Neural cell (in vitro differentiated cells): Measurements from ENCODE around the gene CCDC40. TPM values are rescaled to one million over a fixed set of nuclear protein-coding genes. Genes with fewer than 3 reads are reported as not detected.

Experiments
- H2AFZ ChIP-seq: fragments of 200-600, 300-800 bp; sonication (generic), shearing (Covaris generic); 2 replicates; pipeline ENCODE4 v1.6.0; 2014; ENCODE audit warnings: low read depth, mild to moderate bottlenecking, antibody characterized with exemption, low read length, moderate library complexity
- H3F3A ChIP-seq: fragments of 200-600 bp; shearing (Covaris generic); 2 replicates; pipeline ENCODE4 v1.6.1; 2016; ENCODE audit warnings: mild to moderate bottlenecking, moderate library complexity, mixed read lengths, antibody characterized with exemption, low read length; ENCODE audit not compliant: insufficient read depth, poor library complexity, severe bottlenecking
- H3K27ac ChIP-seq: fragments of 200-600, 300-800 bp; sonication (generic), shearing (Covaris generic); 2 replicates; pipeline ENCODE4 v1.5.1; 2014; ENCODE audit warnings: mild to moderate bottlenecking, low read length, moderate library complexity
- H3K27me3 ChIP-seq: fragments of 300-800, 200-600 bp; sonication (generic), shearing (Covaris generic); 2 replicates; pipeline ENCODE4 v1.6.0; 2014; ENCODE audit warnings: mild to moderate bottlenecking, low read depth, low read length, moderate library complexity; ENCODE audit not compliant: insufficient read depth
- H3K36me3 ChIP-seq: fragments of 300-800, 200-600 bp; sonication (generic), shearing (Covaris generic); 2 replicates; pipeline ENCODE4 v1.5.1; 2014; ENCODE audit warnings: mild to moderate bottlenecking, antibody characterized with exemption, low read length, moderate library complexity; ENCODE audit not compliant: insufficient read depth
- H3K4me2 ChIP-seq: fragments of 300-800, 200-600 bp; sonication (generic), shearing (Covaris generic); 2 replicates; pipeline ENCODE4 v1.6.0; 2014; ENCODE audit warnings: mild to moderate bottlenecking, low read length
- H3K4me3 ChIP-seq: fragments of 300-800, 200-600 bp; sonication (generic), shearing (Covaris generic); 2 replicates; pipeline ENCODE4 v1.5.1; 2014; ENCODE audit warnings: mild to moderate bottlenecking, low read length, moderate library complexity
- H3K79me2 ChIP-seq: fragments of 200-600 bp; shearing (Covaris generic); replicated peaks from 2 replicates; pipeline ENCODE4 v1.6.0; 2014; ENCODE audit warnings: mild to moderate bottlenecking, low read length, moderate library complexity; ENCODE audit not compliant: insufficient read depth
- H3K9ac ChIP-seq: fragments of 300-800, 200-600 bp; sonication (generic), shearing (Covaris generic); 2 replicates; pipeline ENCODE4 v1.6.1; 2016; ENCODE audit warnings: mild to moderate bottlenecking, low read length, mixed read lengths
- H3K9me2 ChIP-seq: fragments of 200-600 bp; shearing (Covaris generic); 2 replicates; pipeline ENCODE4 v1.6.1; 2016; ENCODE audit warnings: mild to moderate bottlenecking, low read length, mixed read lengths; ENCODE audit not compliant: insufficient read depth
- H3K9me3 ChIP-seq: fragments of 200-600, 300-800 bp; sonication (generic), shearing (Covaris generic); 2 replicates; pipeline ENCODE4 v1.6.1; 2016; ENCODE audit warnings: mild to moderate bottlenecking, mixed run types, low read length, moderate library complexity, mixed read lengths
- H4K20me1 ChIP-seq: fragments of 200-600 bp; shearing (Covaris generic); 2 replicates; pipeline ENCODE4 v1.6.1; 2016; ENCODE audit warnings: mild to moderate bottlenecking, mixed run types; ENCODE audit not compliant: insufficient read depth
- CTCF ChIP-seq: fragments of 450-650 bp; IDR thresholded peaks from 2 replicates; pipeline ENCODE4 v1.5.1; 2014; ENCODE audit warnings: antibody characterized with exemption, mild to moderate bottlenecking, moderate library complexity; ENCODE audit not compliant: poor library complexity, severe bottlenecking
- EP300 ChIP-seq: fragments of 450-650 bp; conservative IDR thresholded peaks from 2 replicates; pipeline ENCODE4 v1.6.1; 2014; ENCODE audit warnings: antibody characterized with exemption, mild to moderate bottlenecking, moderate library complexity; ENCODE audit not compliant: poor library complexity, severe bottlenecking
- EZH2 ChIP-seq: fragments of 200-600, 300-800 bp; shearing (Covaris generic), sonication (generic); IDR thresholded peaks from 2 replicates; pipeline ENCODE4 v1.6.1; 2014; ENCODE audit warnings: antibody characterized with exemption, low read length, borderline replicate concordance, mild to moderate bottlenecking; ENCODE audit not compliant: insufficient read depth, poor library complexity, severe bottlenecking
- MXI1 ChIP-seq: fragments of 450-650 bp; conservative IDR thresholded peaks from 2 replicates; pipeline ENCODE4 v1.6.1; 2014; ENCODE audit warnings: antibody characterized with exemption, mild to moderate bottlenecking; ENCODE audit not compliant: poor library complexity, severe bottlenecking
- POLR2AphosphoS5 ChIP-seq: IDR thresholded peaks from 2 replicates; pipeline ENCODE4 v1.6.1; 2012
- RAD21 ChIP-seq: fragments of 450-650 bp; conservative IDR thresholded peaks from 2 replicates; pipeline ENCODE4 v1.6.1; 2014; ENCODE audit warnings: antibody characterized with exemption, mild to moderate bottlenecking, moderate library complexity
- REST ChIP-seq: IDR thresholded peaks from 2 replicates; pipeline ENCODE4 v1.6.1; 2012; ENCODE audit warnings: borderline replicate concordance
- SMC3 ChIP-seq: fragments of 450-650 bp; conservative IDR thresholded peaks from 2 replicates; pipeline ENCODE4 v1.6.1; 2014; ENCODE audit warnings: antibody characterized with exemption, mild to moderate bottlenecking, moderate library complexity; ENCODE audit not compliant: poor library complexity
- TAF1 ChIP-seq: IDR thresholded peaks from 2 replicates; pipeline ENCODE4 v1.6.1; 2012; ENCODE audit warnings: low read depth
- polyA plus RNA-seq: library from polyadenylated mRNA; depleted of rRNA; stranded (reverse); fragments of >200 nt; gene quantifications from 2 replicates; pipeline ENCODE4 v1.2.3, GENCODE V29; 2014

The CCDC40 gene
- polyA plus RNA-seq, 1 donor from 2014 or later, result 5.5 TPM

GRCh38 chr17:80023481-80024205 is 12.8 kb upstream of the CCDC40 start:
- no peak overlapping the region for H3K9ac ChIP-seq
- H3K9me3 ChIP-seq, result no peaks in the 10 kb centered on the region
- no peak overlapping the region for H3K4me3 ChIP-seq
- no peaks in the 10 kb centered on the region for H3F3A ChIP-seq
- H3K27ac ChIP-seq, result no peak overlapping the region
- no peaks in the 10 kb centered on the region for H3K27me3 ChIP-seq
- no peaks in the 10 kb centered on the region for H3K9me2 ChIP-seq
- no peaks in the 10 kb centered on the region for H3K36me3 ChIP-seq
- no peak for TF ChIP-seq EZH2
- no peak for TF ChIP-seq SMC3
- no peak for TF ChIP-seq CTCF
- no peak for TF ChIP-seq EP300
- no peak for TF ChIP-seq MXI1
- no peak for TF ChIP-seq TAF1
- no peak for TF ChIP-seq REST
- no peak for TF ChIP-seq POLR2AphosphoS5
- TF ChIP-seq RAD21, result no peak
- no peak overlapping the region for H3K4me2 ChIP-seq
- no peaks in the 10 kb centered on the region for H4K20me1 ChIP-seq
- no peak overlapping the region for H2AFZ ChIP-seq
- peaks cover 14% of the 10 kb centered on the region for H3K79me2 ChIP-seq

GRCh38 chr17:80024206-80024972 is 12.1 kb upstream of the CCDC40 start:
- no peaks in the 10 kb centered on the region for H3K27me3 ChIP-seq
- no peak overlapping the region for H3K9ac ChIP-seq
- peaks cover 21% of the 10 kb centered on the region for H3K79me2 ChIP-seq
- H3K9me2 ChIP-seq, result no peaks in the 10 kb centered on the region
- no peak overlapping the region for H3K27ac ChIP-seq
- H2AFZ ChIP-seq, result no peak overlapping the region
- H3K4me3 ChIP-seq, result no peak overlapping the region
- no peaks in the 10 kb centered on the region for H3F3A ChIP-seq
- no peaks in the 10 kb centered on the region for H4K20me1 ChIP-seq
- H3K36me3 ChIP-seq, result no peaks in the 10 kb centered on the region
- no peak overlapping the region for H3K4me2 ChIP-seq
- no peaks in the 10 kb centered on the region for H3K9me3 ChIP-seq
- no peak for TF ChIP-seq SMC3
- TF ChIP-seq EP300, result no peak
- no peak for TF ChIP-seq EZH2
- no peak for TF ChIP-seq CTCF
